Gastrocnemius medialis (tissue), 4 donors: ENCODE results near the gene ACOT12. TPM values are rescaled to one million over a fixed set of nuclear protein-coding genes. Genes with fewer than 3 reads are reported as not detected.

Experiments
- ATAC-seq, 2 donors: fragments of 150-250 bp; one replicate each; pipeline ENCODE4 v1.9.1; 2016
- DNase-seq, 2 donors: peaks; one replicate each; pipeline ENCODE4 v3.0.0-alpha.2; 2019
- H3K27ac ChIP-seq, 4 donors: fragments of 200-600 bp; sonication (generic); 1 replicate in 1 of 4; 2 replicates in 3 of 4; pipeline ENCODE4 v1.5.1; 2016 to 2018; ENCODE audit warnings: mild to moderate bottlenecking in 2 of 4, moderate library complexity in 1 of 4
- H3K27me3 ChIP-seq, 3 donors: fragments of 200-600 bp; sonication (generic) in 2 of 3; 1 replicate in 1 of 3; 2 replicates in 2 of 3; pipeline versions ENCODE4 v1.5.1 to v1.6.0; 2016 to 2019; ENCODE audit warnings: mild to moderate bottlenecking in 1 of 3, moderate library complexity in 1 of 3
- H3K36me3 ChIP-seq, 2 donors: fragments of 200-600 bp; sonication (generic) in 1 of 2; one replicate each; pipeline ENCODE4 v1.5.1; 2017 to 2018
- H3K4me1 ChIP-seq, 2 donors: fragments of 200-600 bp; sonication (generic) in 1 of 2; one replicate each; pipeline ENCODE4 v1.5.1; 2016 to 2017; ENCODE audit warnings: mild to moderate bottlenecking in 2 of 2
- H3K4me3 ChIP-seq, 4 donors: fragments of 200-600 bp; sonication (generic) in 3 of 4; 1 replicate in 1 of 4; 2 replicates in 3 of 4; pipeline ENCODE4 v1.5.1; 2016 to 2019; ENCODE audit warnings: mild to moderate bottlenecking in 2 of 4
- H3K9me3 ChIP-seq, 3 donors: fragments of 200-600 bp; sonication (generic) in 2 of 3; 1 replicate in 1 of 3; 2 replicates in 2 of 3; pipeline ENCODE4 v1.5.1; 2016 to 2019
- POLR2A ChIP-seq, 2 donors: fragments of 450-650 bp; IDR thresholded peaks; one replicate each; pipeline ENCODE4 v1.6.1; 2017; ENCODE audit warnings: antibody characterized with exemption in 2 of 2, mild to moderate bottlenecking in 2 of 2, moderate library complexity in 2 of 2
- in situ Hi-C, 4 donors: fragments of 200-750 bp; cut with MboI; loops; one replicate each; pipeline versions ENCODE4 v1.15.0 to v1.8.0; 2017; ENCODE audit warnings: low sequenced_read_pairs in 4 of 4
- intact Hi-C: fragments of 100-400 bp; cut with DNase I; formaldehyde crosslinking; loops from one replicate; pipeline ENCODE4 v1.15.1; 2023; ENCODE audit warnings: low total_unique reads
- total RNA-seq, 4 donors: library from RNA; depleted of rRNA; stranded (reverse); fragments of >200 nt; gene quantifications; one replicate each; pipeline versions ENCODE4 v1.1.0 to v1.2.3, GENCODE V29; 2016
- TF ChIP-seq, protein P1 (sequence below), 5 experiments: fragments of 450-650 bp in 3 of 5; fragments of 200-600 bp in 2 of 5; sonication (generic) in 2 of 5; IDR thresholded peaks in 4 of 5; conservative IDR thresholded peaks in 1 of 5; 1 replicate in 4 of 5; 2 replicates in 1 of 5; pipeline ENCODE4 v1.5.1; 2016 to 2019; ENCODE audit warnings: antibody characterized with exemption in 5 of 5, mild to moderate bottlenecking in 3 of 5, moderate library complexity in 3 of 5

ACOT12 gene
- total RNA-seq, 4 donors from 2014 or later: 0.53 TPM; not detected in 3

GRCh38 chr5:81428861-81429260 is 34.9 kb upstream of the ACOT12 start:
- in situ Hi-C loops: loop anchor here in 2 of 4 donors (10.0 kb wide), 3 partner anchors 316 to 746 kb away; no protein-coding TSS in a partner anchor
- H3K27ac ChIP-seq: peak overlapping the region in 1 of 4 donors; percentile 32

DNA sequence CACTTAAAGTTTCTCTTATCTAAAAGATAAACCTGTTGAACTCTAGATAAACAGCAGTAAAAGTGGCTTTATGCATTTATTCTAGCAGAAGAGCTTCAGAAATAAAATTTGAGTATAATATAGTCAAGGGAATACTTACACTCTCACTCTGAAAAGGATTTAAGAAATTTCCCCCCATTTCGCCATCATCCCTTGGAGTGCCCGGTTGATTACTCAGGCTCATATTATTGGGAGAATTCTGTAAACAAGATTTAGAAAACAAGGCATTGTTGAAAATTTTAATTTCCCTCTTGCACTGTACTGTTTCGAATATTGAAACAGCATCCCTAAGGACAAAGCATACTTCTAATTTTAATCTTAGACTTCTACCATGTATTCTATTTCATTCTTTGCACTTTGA is 34.5 kb upstream of the ACOT12 start:
- Histone ChIP-seq H3K36me3 (no peaks in the 10 kb centered on the region), H3K9me3 (no peaks in the 10 kb centered on the region), H3K4me1 (peaks cover 37 to 44% of the 10 kb centered on the region in 2 donors), H3K27me3 (no peaks in the 10 kb centered on the region), H3K27ac (no peak overlapping the region), H3K4me3 (no peak overlapping the region)
- intact Hi-C loops (loop anchor here (5.0 to 10.0 kb wide), 4 partner anchors 79 to 424 kb away; partner anchors contain the start of genes CKMT2 and SSBP2), in situ Hi-C loops (loop anchor here in 2 of 4 donors (10.0 kb wide), 3 partner anchors 316 to 746 kb away; no protein-coding TSS in a partner anchor)
- no peak for TF ChIP-seq POLR2A (IDR thresholded peaks at IDR 0.05)
- TF ChIP-seq, protein P1, sequence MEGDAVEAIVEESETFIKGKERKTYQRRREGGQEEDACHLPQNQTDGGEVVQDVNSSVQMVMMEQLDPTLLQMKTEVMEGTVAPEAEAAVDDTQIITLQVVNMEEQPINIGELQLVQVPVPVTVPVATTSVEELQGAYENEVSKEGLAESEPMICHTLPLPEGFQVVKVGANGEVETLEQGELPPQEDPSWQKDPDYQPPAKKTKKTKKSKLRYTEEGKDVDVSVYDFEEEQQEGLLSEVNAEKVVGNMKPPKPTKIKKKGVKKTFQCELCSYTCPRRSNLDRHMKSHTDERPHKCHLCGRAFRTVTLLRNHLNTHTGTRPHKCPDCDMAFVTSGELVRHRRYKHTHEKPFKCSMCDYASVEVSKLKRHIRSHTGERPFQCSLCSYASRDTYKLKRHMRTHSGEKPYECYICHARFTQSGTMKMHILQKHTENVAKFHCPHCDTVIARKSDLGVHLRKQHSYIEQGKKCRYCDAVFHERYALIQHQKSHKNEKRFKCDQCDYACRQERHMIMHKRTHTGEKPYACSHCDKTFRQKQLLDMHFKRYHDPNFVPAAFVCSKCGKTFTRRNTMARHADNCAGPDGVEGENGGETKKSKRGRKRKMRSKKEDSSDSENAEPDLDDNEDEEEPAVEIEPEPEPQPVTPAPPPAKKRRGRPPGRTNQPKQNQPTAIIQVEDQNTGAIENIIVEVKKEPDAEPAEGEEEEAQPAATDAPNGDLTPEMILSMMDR (IDR thresholded peaks at IDR 0.05 in 4 of 5, conservative IDR thresholded peaks at IDR 0.05 in 1 of 5): no peak
- DNase-seq (no peak), ATAC-seq (no peak)

More at GRCh38 chr5:81428861-81429260, 34.9 kb upstream of the ACOT12 start:
- TF ChIP-seq, protein P1 (IDR thresholded peaks at IDR 0.05 in 4 of 5, conservative IDR thresholded peaks at IDR 0.05 in 1 of 5): no peak
- no peak for TF ChIP-seq POLR2A (IDR thresholded peaks at IDR 0.05)
- ATAC-seq (no peak), DNase-seq (no peak)
- H3K9me3 ChIP-seq: no peaks in the 10 kb centered on the region
- intact Hi-C loops: loop anchor here (5.0 to 10.0 kb wide), 4 partner anchors 78 to 423 kb away; partner anchors contain the start of genes CKMT2 and SSBP2
- H3K27me3 ChIP-seq: no peaks in the 10 kb centered on the region
- H3K4me1 ChIP-seq: peaks cover 37 to 44% of the 10 kb centered on the region in 2 donors
- no peaks in the 10 kb centered on the region for H3K36me3 ChIP-seq
- H3K4me3 ChIP-seq: no peak overlapping the region

GRCh38 chr5:81427566-81427965 is 33.6 kb upstream of the ACOT12 start:
- H3K36me3 ChIP-seq: no peaks in the 10 kb centered on the region
- intact Hi-C loops: loop anchor here (5.0 to 10.0 kb wide), 4 partner anchors 80 to 425 kb away; partner anchors contain the start of genes CKMT2 and SSBP2
- no peak for DNase-seq
- no peak for ATAC-seq
- no peak overlapping the region for H3K4me3 ChIP-seq
- in situ Hi-C loops: loop anchor here in 2 of 4 donors (10.0 kb wide), 3 partner anchors 317 to 747 kb away; no protein-coding TSS in a partner anchor
- no peak for TF ChIP-seq POLR2A (IDR thresholded peaks at IDR 0.05)
- TF ChIP-seq, protein P1 (IDR thresholded peaks at IDR 0.05 in 4 of 5, conservative IDR thresholded peaks at IDR 0.05 in 1 of 5): no peak
- H3K27me3 ChIP-seq: no peaks in the 10 kb centered on the region
- no peak overlapping the region for H3K27ac ChIP-seq
- peaks cover 37 to 50% of the 10 kb centered on the region in 2 donors for H3K4me1 ChIP-seq
- H3K9me3 ChIP-seq: no peaks in the 10 kb centered on the region

GRCh38 chr5:81426359-81427030 is 32.6 kb upstream of the ACOT12 start:
- ATAC-seq (no peak), DNase-seq (no peak)
- intact Hi-C loops: loop anchor here (5.0 to 10.0 kb wide), 4 partner anchors 81 to 426 kb away; partner anchors contain the start of genes CKMT2 and SSBP2
- Histone ChIP-seq H3K4me3 (no peak overlapping the region), H3K4me1 (peaks cover 37 to 56% of the 10 kb centered on the region in 2 donors), H3K9me3 (no peaks in the 10 kb centered on the region), H3K36me3 (no peaks in the 10 kb centered on the region), H3K27me3 (no peaks in the 10 kb centered on the region), H3K27ac (peak overlapping the region; percentile 9 to 53 (median 32))
- in situ Hi-C loops: loop anchor here in 2 of 4 donors (10.0 kb wide), 3 partner anchors 318 to 748 kb away; no protein-coding TSS in a partner anchor
- TF ChIP-seq, protein P1 (IDR thresholded peaks at IDR 0.05 in 4 of 5, conservative IDR thresholded peaks at IDR 0.05 in 1 of 5): no peak
- TF ChIP-seq POLR2A (IDR thresholded peaks at IDR 0.05): no peak
